ENCODE data around the gene IGFN1. TPM values are rescaled to one million over a fixed set of nuclear protein-coding genes. Genes with fewer than 3 reads are reported as not detected.

Gene IGFN1
- total RNA-seq, 1 donor from 2014 or later = under 0.01 TPM

GRCh38 chr1:201213106-201213770 is 22.6 kb downstream of the IGFN1 start:
- no peak for DNase-seq (ENCODE audit: low read depth)
- Histone ChIP-seq H3K4me3 (ENCODE audit: low read depth, low read length) (no peak overlapping the region), H3K27me3 (ENCODE audit: control insufficient read depth, insufficient read depth, low read length) (peaks cover 18% of the 10 kb centered on the region), H3K36me3 (ENCODE audit: control insufficient read depth, insufficient read depth, low read length) (no peaks in the 10 kb centered on the region)
- no peak for FAIRE-seq
- TF ChIP-seq CTCF (IDR thresholded peaks at IDR 0.05; ENCODE audit: insufficient read depth, low read length, severe bottlenecking) = no peak

- FAIRE-seq = no peak
- peaks cover 18% of the 10 kb centered on the region for H3K27me3 ChIP-seq (ENCODE audit: control insufficient read depth, insufficient read depth, low read length)
- no peak for TF ChIP-seq CTCF (IDR thresholded peaks at IDR 0.05; ENCODE audit: insufficient read depth, low read length, severe bottlenecking)
- DNase-seq (ENCODE audit: low read depth) = no peak
- H3K36me3 ChIP-seq (ENCODE audit: control insufficient read depth, insufficient read depth, low read length) = no peaks in the 10 kb centered on the region
- no peak overlapping the region for H3K4me3 ChIP-seq (ENCODE audit: low read depth, low read length)
These were observed 23.3 kb downstream of the IGFN1 start for GRCh38 chr1:201213926-201214325.

GRCh38 chr1:201214461-201214860 is 23.8 kb downstream of the IGFN1 start:
- TF ChIP-seq CTCF (IDR thresholded peaks at IDR 0.05; ENCODE audit: insufficient read depth, low read length, severe bottlenecking) = peak; percentile 12
- Histone ChIP-seq H3K27me3 (ENCODE audit: control insufficient read depth, insufficient read depth, low read length) (peaks cover 18% of the 10 kb centered on the region), H3K36me3 (ENCODE audit: control insufficient read depth, insufficient read depth, low read length) (no peaks in the 10 kb centered on the region), H3K4me3 (ENCODE audit: low read depth, low read length) (no peak overlapping the region)
- FAIRE-seq (no peak), DNase-seq (ENCODE audit: low read depth) (peak; percentile 20)

GRCh38 chr1:201214886-201215285 is 24.3 kb downstream of the IGFN1 start:
- FAIRE-seq = no peak
- H3K4me3 ChIP-seq (ENCODE audit: low read depth, low read length) = no peak overlapping the region
- no peak for DNase-seq (ENCODE audit: low read depth)
- peaks cover 17% of the 10 kb centered on the region for H3K27me3 ChIP-seq (ENCODE audit: control insufficient read depth, insufficient read depth, low read length)
- no peak for TF ChIP-seq CTCF (IDR thresholded peaks at IDR 0.05; ENCODE audit: insufficient read depth, low read length, severe bottlenecking)
- H3K36me3 ChIP-seq (ENCODE audit: control insufficient read depth, insufficient read depth, low read length) = no peaks in the 10 kb centered on the region

- Histone ChIP-seq H3K27me3 (ENCODE audit: control insufficient read depth, insufficient read depth, low read length) (peaks cover 17% of the 10 kb centered on the region), H3K4me3 (ENCODE audit: low read depth, low read length) (no peak overlapping the region), H3K36me3 (ENCODE audit: control insufficient read depth, insufficient read depth, low read length) (no peaks in the 10 kb centered on the region)
- TF ChIP-seq CTCF (IDR thresholded peaks at IDR 0.05; ENCODE audit: insufficient read depth, low read length, severe bottlenecking) = no peak
- DNase-seq (ENCODE audit: low read depth) = no peak
- no peak for FAIRE-seq
These were observed 25.1 kb downstream of the IGFN1 start for GRCh38 chr1:201215531-201216357.
